ENCODE measurements around the gene ABCG4.

- TF ChIP-seq TAF1 (IDR thresholded peaks at IDR 0.05; ENCODE audit: borderline replicate concordance, insufficient read depth, low read length) (no peak), REST (IDR thresholded peaks at IDR 0.05; ENCODE audit: insufficient read depth in 1 of 2, low read depth in 2 of 2, low read length in 2 of 2) (no peak), POLR2AphosphoS5 (IDR thresholded peaks at IDR 0.05; ENCODE audit: low read depth, low read length) (no peak)
Measured at GRCh38 chr11:119209186-119209585, 60.3 kb downstream of the ABCG4 start.

All from PFSK-1 (cell line).